Fibroblast of the aortic adventitia (primary cell): Measurements from ENCODE around the gene PLOD1. TPM values are rescaled to one million over a fixed set of nuclear protein-coding genes. Genes with fewer than 3 reads are reported as not detected.
A peak's percentile ranks its signal among the peaks of the same experiment; 100 is the strongest.

Experiments
- DNase-seq: peaks from one replicate; pipeline ENCODE4 v3.0.0-alpha.2; 2010; ENCODE audit warnings: low read depth
- H3K4me3 ChIP-seq: 2 replicates; pipeline ENCODE4 v1.5.1; 2011; ENCODE audit warnings: low read depth, mild to moderate bottlenecking, control low read depth, low read length, moderate library complexity
- small RNA-seq: library from RNA; depleted of rRNA; stranded (forward); fragments of <200 nt; gene quantifications from one replicate; pipeline ENCODE3, GENCODE V24; 2012
- total RNA-seq: library from RNA; depleted of rRNA; stranded (reverse); fragments of >200 nt; gene quantifications from 2 replicates; pipeline ENCODE4 v1.2.3, GENCODE V29; 2012; ENCODE audit warnings: low replicate concordance
- TF ChIP-seq, protein P1 (sequence below): IDR thresholded peaks from 2 replicates; pipeline ENCODE4 v1.5.1; 2011; ENCODE audit warnings: mild to moderate bottlenecking, low read length, control low read depth, inconsistent platforms; ENCODE audit not compliant: insufficient read depth

PLOD1 gene
- total RNA-seq, 1 donor, result 116 TPM

DNA sequence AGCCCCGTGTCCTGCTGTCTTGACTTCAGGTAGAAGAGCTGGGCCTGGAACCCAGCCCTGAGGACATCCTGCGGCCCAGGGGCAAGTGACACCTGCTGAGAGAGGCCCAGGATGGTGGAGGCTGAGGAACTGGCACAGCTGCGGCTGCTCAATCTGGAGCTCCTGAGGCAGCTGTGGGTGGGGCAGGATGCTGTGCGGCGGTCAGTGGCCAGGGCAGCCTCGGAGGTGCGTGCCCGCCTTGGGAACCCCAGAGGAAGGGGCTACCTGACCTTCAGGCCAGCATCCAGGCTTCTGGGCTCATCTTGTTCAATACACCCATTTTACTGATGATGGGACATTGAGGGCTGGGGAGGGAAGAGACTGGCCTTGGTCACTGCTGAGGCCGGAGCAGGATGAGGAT lies 87.1 kb downstream of the PLOD1 start:
- no peak overlapping the region for H3K4me3 ChIP-seq
- DNase-seq, result no peak
- TF ChIP-seq, protein P1, sequence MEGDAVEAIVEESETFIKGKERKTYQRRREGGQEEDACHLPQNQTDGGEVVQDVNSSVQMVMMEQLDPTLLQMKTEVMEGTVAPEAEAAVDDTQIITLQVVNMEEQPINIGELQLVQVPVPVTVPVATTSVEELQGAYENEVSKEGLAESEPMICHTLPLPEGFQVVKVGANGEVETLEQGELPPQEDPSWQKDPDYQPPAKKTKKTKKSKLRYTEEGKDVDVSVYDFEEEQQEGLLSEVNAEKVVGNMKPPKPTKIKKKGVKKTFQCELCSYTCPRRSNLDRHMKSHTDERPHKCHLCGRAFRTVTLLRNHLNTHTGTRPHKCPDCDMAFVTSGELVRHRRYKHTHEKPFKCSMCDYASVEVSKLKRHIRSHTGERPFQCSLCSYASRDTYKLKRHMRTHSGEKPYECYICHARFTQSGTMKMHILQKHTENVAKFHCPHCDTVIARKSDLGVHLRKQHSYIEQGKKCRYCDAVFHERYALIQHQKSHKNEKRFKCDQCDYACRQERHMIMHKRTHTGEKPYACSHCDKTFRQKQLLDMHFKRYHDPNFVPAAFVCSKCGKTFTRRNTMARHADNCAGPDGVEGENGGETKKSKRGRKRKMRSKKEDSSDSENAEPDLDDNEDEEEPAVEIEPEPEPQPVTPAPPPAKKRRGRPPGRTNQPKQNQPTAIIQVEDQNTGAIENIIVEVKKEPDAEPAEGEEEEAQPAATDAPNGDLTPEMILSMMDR, result no peak

DNA sequence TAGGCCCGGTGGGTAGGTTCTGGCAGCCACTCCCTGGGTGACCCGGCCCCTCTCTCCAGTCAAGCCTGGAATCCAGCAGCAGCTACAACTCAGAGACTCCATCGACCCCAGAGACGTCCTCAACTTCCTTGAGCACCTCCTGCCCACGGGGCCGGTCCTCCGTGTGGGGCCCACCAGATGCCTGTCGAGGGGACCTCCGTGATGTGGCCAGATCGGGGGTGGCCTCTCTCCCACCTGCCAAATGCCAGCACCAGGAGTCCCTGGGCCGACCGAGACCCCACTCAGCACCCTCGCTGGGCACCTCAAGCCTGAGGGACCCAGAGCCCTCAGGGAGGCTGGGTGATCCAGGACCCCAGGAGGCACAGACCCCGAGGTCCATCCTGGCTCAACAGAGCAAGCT lies 87.5 kb downstream of the PLOD1 start:
- DNase-seq, result no peak
- TF ChIP-seq, protein P1, result no peak

More for the DNA sequence above, 87.5 kb downstream of the PLOD1 start:
- no peak overlapping the region for H3K4me3 ChIP-seq

Small RNAs within 50 kb of the gene (small RNA-seq; reads per million reads assigned to genes)
- gene AL096840.1, result not detected
- not detected for gene RF00019
- 9.0 reads per million, percentile 93 among the genes with 10 or more reads in this experiment for gene RNU5E-4P

Other genes starting within 250 kb of the PLOD1 start
- 2.4 TPM in 1 of 2 replicates, not detected in the other for gene DRAXIN, start 243.0 kb upstream of the PLOD1 start, total RNA-seq
- 15.0 and 49.4 TPM in 2 replicates for gene AGTRAP, start 198.6 kb upstream of the PLOD1 start, total RNA-seq
- gene C1orf167, start 172.5 kb upstream of the PLOD1 start, total RNA-seq, result 0.36 TPM in 1 of 2 replicates, not detected in the other
- gene MTHFR, start 128.8 kb upstream of the PLOD1 start, total RNA-seq, result 42.9 and 55.4 TPM in 2 replicates
- 12.6 and 47.8 TPM in 2 replicates for gene CLCN6, start 128.5 kb upstream of the PLOD1 start, total RNA-seq
- gene NPPA, start 86.9 kb upstream of the PLOD1 start, total RNA-seq, result not detected in 2 replicates
- not detected in 2 replicates for gene NPPB, start 75.8 kb upstream of the PLOD1 start, total RNA-seq
- 37.8 and 86.9 TPM in 2 replicates for gene KIAA2013, start 8.3 kb upstream of the PLOD1 start, total RNA-seq
- 41.9 and 59.7 TPM in 2 replicates for gene MFN2, start 45.7 kb downstream of the PLOD1 start, total RNA-seq
- 22.0 and 31.4 TPM in 2 replicates for gene MIIP, start 84.8 kb downstream of the PLOD1 start, total RNA-seq
- gene TNFRSF8, start 128.6 kb downstream of the PLOD1 start, total RNA-seq, result 0.09 and 15.4 TPM in 2 replicates
- 7.3 and 10.7 TPM in 2 replicates for gene TNFRSF1B, start 232.3 kb downstream of the PLOD1 start, total RNA-seq